Eye (tissue), 1 donor: ENCODE results near the gene CRIM1.

ENCODE experiments used
- DNase-seq: peaks from one replicate; pipeline ENCODE4 v3.0.0-alpha.2; 2015

The CRIM1 gene

GRCh38 chr2:36596397-36596796 is 240.8 kb downstream of the CRIM1 start:
- DNase-seq = no peak

- no peak for DNase-seq
Measured at GRCh38 chr2:36597003-36597531, 241.5 kb downstream of the CRIM1 start.

GRCh38 chr2:36597532-36598377 is 242.2 kb downstream of the CRIM1 start, which contains the start of gene FEZ2:
TSS of gene FEZ2 (minus strand) at chr2:36598168. CDS start at chr2:36598142, 26 bp downstream.
- DNase-seq = peak; percentile 90
